ENCODE results near the gene KRT1.

DNA sequence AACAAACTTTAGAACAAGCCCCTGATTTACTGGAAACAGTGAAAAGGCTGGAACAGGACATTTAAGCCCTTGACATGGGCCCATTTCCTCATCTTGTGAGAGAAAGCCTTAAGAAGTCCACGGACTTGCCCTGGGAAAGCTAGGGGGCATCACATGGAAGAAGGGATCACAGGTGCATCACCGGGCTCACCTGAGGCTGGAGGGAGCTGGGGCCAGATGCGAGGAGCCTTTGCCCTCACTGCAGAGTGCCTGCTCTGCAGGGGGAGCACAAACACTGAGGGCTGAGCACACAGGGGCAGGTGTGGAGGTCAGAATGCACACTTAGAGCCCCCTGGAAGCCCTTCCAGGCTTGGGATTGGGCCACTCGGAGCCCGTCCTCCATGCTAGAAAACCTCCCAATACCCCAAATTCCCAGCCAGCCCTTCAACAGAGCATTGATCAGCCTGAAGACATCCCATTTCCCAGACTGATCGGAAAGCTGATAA, 5.2 kb upstream of the KRT1 start:
- TF ChIP-seq POLR2AphosphoS5 (IDR thresholded peaks at IDR 0.05; ENCODE audit: low read depth, low read length) (no peak), POLR2A (IDR thresholded peaks at IDR 0.05; ENCODE audit: low read depth, low read length) (no peak), TAF1 (IDR thresholded peaks at IDR 0.05; ENCODE audit: borderline replicate concordance, low read depth, low read length) (no peak)
